Ovary (tissue), 9 donors: ENCODE measurements around the gene ADGRL1. TPM values are rescaled to one million over a fixed set of nuclear protein-coding genes. Genes with fewer than 3 reads are reported as not detected.

Source experiments
- DNase-seq, 5 donors: peaks; one replicate each; pipeline ENCODE4 v3.0.0-alpha.2; 2019 to 2020
- H3K27ac ChIP-seq, 2 donors: fragments of 200-600 bp; one replicate each; pipeline versions ENCODE4 v1.5.1 to v1.8.0; 2019 to 2022
- H3K27me3 ChIP-seq: fragments of 200-600 bp; one replicate; pipeline ENCODE4 v1.8.0; 2022
- H3K36me3 ChIP-seq: fragments of 200-600 bp; sonication (generic); one replicate; pipeline ENCODE4 v1.5.1; 2019
- H3K4me1 ChIP-seq: one replicate; pipeline ENCODE4 v1.8.1; 2013; ENCODE audit warnings: mild to moderate bottlenecking, moderate library complexity; ENCODE audit not compliant: insufficient read depth
- H3K4me3 ChIP-seq: fragments of 200-600 bp; sonication (generic); one replicate; pipeline ENCODE4 v1.5.1; 2017
- H3K9me3 ChIP-seq, 2 donors: fragments of 200-600 bp in 1 of 2; sonication (generic) in 1 of 2; one replicate each; pipeline versions ENCODE4 v1.5.1 to v1.8.1; 2013 to 2019; ENCODE audit warnings: mild to moderate bottlenecking in 1 of 2, moderate library complexity in 1 of 2
- CTCF ChIP-seq, 3 donors: fragments of 450-650 bp in 2 of 3; fragments of 200-600 bp in 1 of 3; IDR thresholded peaks; one replicate each; pipeline versions ENCODE4 v1.5.1 to v1.8.0; 2016 to 2022; ENCODE audit warnings: antibody characterized with exemption in 3 of 3, mild to moderate bottlenecking in 1 of 3
- EP300 ChIP-seq: sonication (generic); formaldehyde crosslinking; IDR thresholded peaks from one replicate; pipeline ENCODE4 v1.6.1; 2017; ENCODE audit warnings: antibody characterized with exemption
- POLR2A ChIP-seq: fragments of 450-650 bp; IDR thresholded peaks from one replicate; pipeline ENCODE4 v1.6.1; 2017; ENCODE audit warnings: antibody characterized with exemption, mild to moderate bottlenecking, moderate library complexity
- WGBS, 3 donors: extraction: QIAGEN DNeasy Blood & Tissue Kit in 1 of 3; methylation state at CpG; one replicate each; pipeline versions ENCODE4 v1.1.5 to v1.1.7; 2013 to 2017; 5-methylcytosine and 5-hydroxymethylcytosine counted together
- intact Hi-C, 4 donors: fragments of 100-400 bp; cut with DNase I; formaldehyde crosslinking; loops; one replicate each; pipeline versions ENCODE4 v1.11.0 to v1.15.1; 2022 to 2023
- polyA plus RNA-seq, 2 donors: library from polyadenylated mRNA; stranded (reverse); fragments of 200-250 nt in 1 of 2; fragments of 350-450 nt in 1 of 2; fragmentation: Illumina TruSeq in 1 of 2; extraction: RNeasy Lipid Tissue Mini Kit (QIAGEN cat#74804) in 1 of 2; gene quantifications; one replicate each; pipeline ENCODE4 v1.2.3, GENCODE V29; 2013 to 2014
- total RNA-seq, 7 donors: library from RNA; depleted of rRNA in 2 of 7; stranded (reverse); fragments of >200 nt in 2 of 7; fragmentation: NEBNext Ultra II Directional in 3 of 7; extraction: Animal tissue kit (Norgen Biotek cat#: 25700) in 3 of 7; gene quantifications; one replicate each; pipeline versions ENCODE4 v1.1.0 to v1.2.4, GENCODE V29; 2016 to 2023
- donor health status: DM: no; HTN: no; CAD: no; lungs with moderate emphysema.
- donor health status: DM: no; HTN: no; CAD: no.
- donor health status: Bipolar disorder and iron deficiency.
- donor health status: DM: yes; HTN: yes; CAD: no.
- donor health status: DM: no; HTN: no; CAD: no.
- donor health status: DM: yes; HTN: yes; CAD: no.

ADGRL1 gene
- total and polyA plus RNA-seq, 9 donors: 2.1 to 36.8 (median 12.1) TPM

- H3K9me3 ChIP-seq: no peaks in the 10 kb centered on the region
- intact Hi-C loops: no loop called here
- H3K4me3 ChIP-seq: no peak overlapping the region
- H3K27ac ChIP-seq: no peak overlapping the region
- no peaks in the 10 kb centered on the region for H3K27me3 ChIP-seq
- H3K36me3 ChIP-seq: no peaks in the 10 kb centered on the region
- TF ChIP-seq CTCF (IDR thresholded peaks at IDR 0.05) (no peak), EP300 (no peak), POLR2A (no peak)
- DNase-seq: no peak
- H3K4me1 ChIP-seq: no peaks in the 10 kb centered on the region
- WGBS, 3 donors: 83 to 86% (median 83%) methylated on average over 19 to 23 of the region's 23 CpGs
Observed at GRCh38 chr19:14177496-14178074, 28.4 kb downstream of the ADGRL1 start.

DNA sequence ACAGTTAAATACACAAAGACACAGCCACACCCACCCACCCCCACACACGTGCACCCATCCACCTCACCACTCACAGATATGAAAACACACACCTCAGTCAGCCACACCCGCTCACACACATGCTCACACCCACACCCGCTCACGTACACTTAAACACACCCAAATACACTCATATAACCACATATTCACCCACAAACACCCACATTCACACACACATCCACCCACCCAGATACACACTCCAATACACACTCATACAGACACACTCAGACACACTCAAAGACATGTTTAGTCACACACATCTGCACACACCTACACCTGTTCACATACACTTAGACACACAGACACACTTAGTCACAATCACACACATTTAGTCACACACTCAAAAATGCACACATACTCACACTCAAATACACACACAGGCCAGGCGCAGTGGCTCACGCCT, 30.6 kb downstream of the ADGRL1 start:
- Histone ChIP-seq H3K36me3 (no peaks in the 10 kb centered on the region), H3K9me3 (no peaks in the 10 kb centered on the region), H3K4me1 (no peaks in the 10 kb centered on the region), H3K27me3 (no peaks in the 10 kb centered on the region), H3K27ac (no peak overlapping the region), H3K4me3 (no peak overlapping the region)
- TF ChIP-seq CTCF (IDR thresholded peaks at IDR 0.05): no peak
- DNase-seq: no peak
- intact Hi-C loops: no loop called here
- WGBS, 3 donors: 91 to 93% (median 91%) methylated on average over 6 of the region's 6 CpGs

DNA sequence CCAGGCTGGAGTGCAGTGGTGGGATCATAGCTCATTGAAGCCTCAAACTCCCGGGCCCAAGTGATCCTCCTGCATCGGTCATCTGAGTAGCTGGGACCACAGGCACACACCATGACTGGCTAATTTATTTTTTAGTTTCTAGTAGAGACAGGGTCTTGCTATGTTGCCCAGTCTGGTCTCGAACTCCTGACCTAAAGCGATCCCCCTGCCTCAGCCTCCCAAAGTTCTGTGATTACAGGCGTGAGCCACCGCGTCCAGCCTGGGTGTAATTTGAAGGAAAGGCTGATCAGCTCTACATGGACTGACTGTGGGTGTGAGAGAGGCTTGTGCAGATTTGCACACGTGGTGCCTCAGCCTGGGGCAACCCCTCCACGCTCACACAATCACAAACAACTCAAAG, 31.1 kb downstream of the ADGRL1 start:
- intact Hi-C loops: no loop called here
- TF ChIP-seq CTCF (IDR thresholded peaks at IDR 0.05): no peak
- no peak for DNase-seq
- Histone ChIP-seq H3K9me3 (no peaks in the 10 kb centered on the region), H3K27ac (no peak overlapping the region), H3K36me3 (no peaks in the 10 kb centered on the region), H3K27me3 (no peaks in the 10 kb centered on the region), H3K4me1 (no peaks in the 10 kb centered on the region), H3K4me3 (no peak overlapping the region)
- 93 to 97% (median 93%) methylated on average over 9 of the region's 9 CpGs for WGBS, 3 donors

DNA sequence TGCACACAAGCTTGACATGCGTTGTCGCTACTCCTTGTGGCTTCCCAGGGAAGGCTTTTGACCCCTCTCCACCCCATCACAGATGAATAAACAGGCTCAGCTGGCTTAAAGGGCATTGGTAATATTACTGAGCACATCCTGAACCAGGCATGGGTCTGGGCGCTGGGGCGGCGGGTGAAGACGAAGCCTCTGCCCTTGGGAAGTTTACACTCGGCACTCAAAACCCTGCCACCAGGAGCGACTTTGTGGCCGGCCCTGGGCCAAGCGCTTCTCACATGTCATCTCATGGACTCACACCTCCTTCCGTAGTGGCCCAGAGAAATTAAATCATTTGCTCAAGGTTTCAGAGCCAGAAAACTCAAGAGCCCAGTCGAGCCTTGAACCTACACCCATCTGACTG, 37.0 kb downstream of the ADGRL1 start:
- DNase-seq: no peak
- TF ChIP-seq CTCF (IDR thresholded peaks at IDR 0.05) (no peak), EP300 (no peak)
- Histone ChIP-seq H3K4me3 (no peak overlapping the region), H3K27me3 (no peaks in the 10 kb centered on the region), H3K4me1 (peaks cover 3% of the 10 kb centered on the region), H3K9me3 (no peaks in the 10 kb centered on the region), H3K36me3 (no peaks in the 10 kb centered on the region), H3K27ac (no peak overlapping the region)
- WGBS, 3 donors: 87 to 89% (median 88%) methylated on average over 12 of the region's 12 CpGs
- intact Hi-C loops: no loop called here
